Caki2 (cell line): Measurements from ENCODE around the gene GFRAL. TPM values are rescaled to one million over a fixed set of nuclear protein-coding genes. Genes with fewer than 3 reads are reported as not detected.
"Not testable (repeated sequence)": the region's sequence is repeated elsewhere in the genome, so short reads cannot be mapped to it uniquely, and the experiment has no call there.

ENCODE experiments used
- DNase-seq: peaks from one replicate; pipeline ENCODE4 v3.0.0-alpha.2; 2015; ENCODE audit warnings: low read depth
- in situ Hi-C: cut with HindIII; loops from 2 replicates; pipeline ENCODE4 v1.10.0; 2016; ENCODE audit warnings: low sequenced_read_pairs, low pct_unique_long_range_greater_than_20kb, mixed read lengths
- total RNA-seq: library from RNA; depleted of rRNA; stranded (reverse); fragments of >200 nt; shearing (Covaris generic); gene quantifications from 2 replicates; pipeline ENCODE4 v1.2.3, GENCODE V29; 2014; ENCODE audit warnings: low replicate concordance; rRNA removed

Gene GFRAL
- not detected in 2 replicates for total RNA-seq

- in situ Hi-C loops, result no loop called here
- no peak for DNase-seq
These were observed at the start of gene GFRAL for GRCh38 chr6:55327169-55327568. GFRAL (plus strand) TSS chr6:55327469; CDS start chr6:55327555, 86 bp downstream.

GRCh38 chr6:55277646-55278045 is 49.6 kb upstream of the GFRAL start:
- in situ Hi-C loops, result no loop called here

GRCh38 chr6:55281215-55281614 is 46.1 kb upstream of the GFRAL start:
- DNase-seq, result no peak
- in situ Hi-C loops, result no loop called here

More at GRCh38 chr6:55277646-55278045, 49.6 kb upstream of the GFRAL start:
- no peak for DNase-seq

GRCh38 chr6:55282115-55282514 is 45.2 kb upstream of the GFRAL start:
- in situ Hi-C loops, result no loop called here
- no peak for DNase-seq

- no peak for DNase-seq
- in situ Hi-C loops, result no loop called here
These were observed 40.4 kb upstream of the GFRAL start for GRCh38 chr6:55286824-55287223.

GRCh38 chr6:55290736-55291135 is 36.5 kb upstream of the GFRAL start:
- in situ Hi-C loops, result no loop called here
- DNase-seq, result no peak

GRCh38 chr6:55293116-55293515 is 34.2 kb upstream of the GFRAL start:
- no peak for DNase-seq
- in situ Hi-C loops, result no loop called here

- in situ Hi-C loops, DNase-seq: not testable (repeated sequence)
These were observed 30.1 kb upstream of the GFRAL start for GRCh38 chr6:55297214-55297613.

- in situ Hi-C loops, result no loop called here
- no peak for DNase-seq
These were observed 27.8 kb upstream of the GFRAL start for GRCh38 chr6:55299286-55299985.

GRCh38 chr6:55304747-55305146 is 22.5 kb upstream of the GFRAL start:
- in situ Hi-C loops, result no loop called here

GRCh38 chr6:55319961-55320695 is 7.1 kb upstream of the GFRAL start:
- no peak for DNase-seq
- in situ Hi-C loops, result no loop called here

More at GRCh38 chr6:55304747-55305146, 22.5 kb upstream of the GFRAL start:
- DNase-seq, result no peak

GRCh38 chr6:55320696-55321086 is 6.6 kb upstream of the GFRAL start:
- no peak for DNase-seq

GRCh38 chr6:55377150-55377549 is 49.9 kb downstream of the GFRAL start:
- in situ Hi-C loops, result no loop called here
- DNase-seq, result no peak

More at GRCh38 chr6:55320696-55321086, 6.6 kb upstream of the GFRAL start:
- in situ Hi-C loops, result no loop called here

- no peak for DNase-seq
- in situ Hi-C loops, result no loop called here
These were observed 52.2 kb downstream of the GFRAL start for GRCh38 chr6:55379471-55379870.

- in situ Hi-C loops, result no loop called here
- no peak for DNase-seq
These were observed 52.6 kb downstream of the GFRAL start for GRCh38 chr6:55379895-55380294.

- in situ Hi-C loops, result no loop called here
- DNase-seq, result no peak
These were observed 60.9 kb downstream of the GFRAL start for GRCh38 chr6:55388211-55388610.

GRCh38 chr6:55395871-55396270 is 68.6 kb downstream of the GFRAL start:
- in situ Hi-C loops, result no loop called here
- no peak for DNase-seq

- in situ Hi-C loops, result no loop called here
- DNase-seq, result no peak
These were observed 70.7 kb downstream of the GFRAL start for GRCh38 chr6:55397986-55398385.

- no peak for DNase-seq
- in situ Hi-C loops, result no loop called here
These were observed 72.1 kb downstream of the GFRAL start for GRCh38 chr6:55399351-55399750.
